NCI-H128 (cell line): ENCODE measurements around the gene PRPF19.

Experiments used
- DNase-seq: peaks from one replicate; lab custom pipeline; 2025; ENCODE audit not compliant: unreplicated experiment; lab: John Stamatoyannopoulos, UW

PRPF19 gene

DNA sequence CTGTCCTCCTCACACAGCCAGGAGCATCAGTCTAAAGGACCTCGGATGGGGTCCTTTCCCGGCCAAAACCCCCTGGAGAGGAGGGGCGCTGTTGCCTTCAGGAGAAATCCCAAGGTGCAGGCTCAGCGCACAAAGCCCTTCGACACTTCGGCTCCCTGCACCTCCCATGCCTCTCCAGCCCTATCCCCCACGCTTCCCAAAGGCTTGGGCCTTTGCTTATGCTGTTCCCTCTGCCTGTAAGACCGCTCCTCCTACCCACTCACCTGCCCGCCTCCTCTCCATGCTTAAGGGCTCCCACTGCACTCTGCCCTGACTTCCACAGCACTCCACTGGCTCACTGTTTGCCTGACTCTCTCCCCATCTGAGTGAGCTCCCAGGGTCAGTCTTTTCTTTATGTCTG lies 32.1 kb upstream of the PRPF19 start:
- no peak for DNase-seq

DNA sequence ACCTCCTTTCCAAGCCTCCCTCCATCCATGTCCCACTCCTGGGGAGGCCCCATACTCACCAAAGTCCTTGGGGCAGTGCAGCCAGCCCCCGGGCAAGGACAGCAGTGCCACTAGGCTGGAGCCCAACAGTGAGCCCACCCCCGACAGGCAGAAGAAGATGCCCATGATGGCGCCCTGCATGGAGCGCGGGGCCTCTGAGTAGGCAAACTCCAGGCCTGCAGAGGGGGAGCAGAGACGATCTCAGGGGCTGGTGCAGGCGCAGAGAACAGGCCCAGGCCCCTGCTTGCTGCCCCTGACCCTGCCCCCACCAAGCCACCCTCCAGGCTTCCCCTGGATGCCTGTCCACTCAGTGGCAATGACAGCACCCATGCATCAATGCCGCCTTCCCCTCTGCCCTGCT lies 31.4 kb upstream of the PRPF19 start:
- DNase-seq, result no peak

DNA sequence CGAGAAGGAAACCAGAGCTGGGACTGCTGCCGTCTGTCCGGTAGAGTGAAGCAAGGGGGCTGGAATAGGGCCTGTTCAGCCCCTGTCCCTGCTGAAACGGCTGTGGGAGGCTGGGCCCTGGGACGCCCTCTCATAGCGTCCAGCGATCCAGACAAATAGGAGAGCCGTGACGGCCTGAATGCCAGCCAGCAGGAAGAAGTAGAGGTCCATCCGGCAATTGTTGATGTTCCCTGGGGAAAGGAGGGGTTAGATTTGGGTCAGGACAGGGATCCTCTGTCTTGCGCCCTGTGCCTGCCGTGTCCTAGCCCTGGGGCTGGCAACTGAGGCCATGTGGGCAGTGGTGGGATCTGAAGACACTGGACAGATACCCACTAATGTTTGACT lies 30.8 kb upstream of the PRPF19 start:
- DNase-seq, result no peak

DNA sequence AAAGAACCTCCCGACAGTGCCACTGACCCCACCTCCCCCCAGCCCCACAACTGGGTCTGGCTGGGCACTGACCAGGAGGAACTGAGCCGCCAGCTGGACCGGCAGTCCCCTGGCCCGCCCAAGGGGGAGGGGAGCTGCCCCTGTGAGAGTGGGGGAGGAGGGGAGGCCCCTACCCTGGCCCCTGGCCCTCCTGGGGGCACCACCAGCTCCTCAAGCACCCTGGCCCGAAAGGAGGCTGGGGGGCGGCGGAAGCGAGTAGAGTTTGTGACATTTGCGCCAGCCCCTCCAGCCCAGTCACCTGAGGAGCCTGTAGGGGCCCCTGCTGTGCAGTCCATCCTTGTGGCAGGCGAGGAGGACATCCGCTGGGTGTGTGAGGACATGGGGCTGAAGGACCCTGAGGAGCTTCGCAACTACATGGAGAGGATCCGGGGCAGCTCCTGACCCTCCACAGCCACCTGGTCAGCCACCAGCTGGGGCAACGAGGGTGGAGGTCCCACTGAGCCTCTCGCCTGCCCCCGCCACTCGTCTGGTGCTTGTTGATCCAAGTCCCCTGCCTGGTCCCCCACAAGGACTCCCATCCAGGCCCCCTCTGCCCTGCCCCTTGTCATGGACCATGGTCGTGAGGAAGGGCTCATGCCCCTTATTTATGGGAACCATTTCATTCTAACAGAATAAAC lies 30.2 kb upstream of the PRPF19 start:
- no peak for DNase-seq

DNA sequence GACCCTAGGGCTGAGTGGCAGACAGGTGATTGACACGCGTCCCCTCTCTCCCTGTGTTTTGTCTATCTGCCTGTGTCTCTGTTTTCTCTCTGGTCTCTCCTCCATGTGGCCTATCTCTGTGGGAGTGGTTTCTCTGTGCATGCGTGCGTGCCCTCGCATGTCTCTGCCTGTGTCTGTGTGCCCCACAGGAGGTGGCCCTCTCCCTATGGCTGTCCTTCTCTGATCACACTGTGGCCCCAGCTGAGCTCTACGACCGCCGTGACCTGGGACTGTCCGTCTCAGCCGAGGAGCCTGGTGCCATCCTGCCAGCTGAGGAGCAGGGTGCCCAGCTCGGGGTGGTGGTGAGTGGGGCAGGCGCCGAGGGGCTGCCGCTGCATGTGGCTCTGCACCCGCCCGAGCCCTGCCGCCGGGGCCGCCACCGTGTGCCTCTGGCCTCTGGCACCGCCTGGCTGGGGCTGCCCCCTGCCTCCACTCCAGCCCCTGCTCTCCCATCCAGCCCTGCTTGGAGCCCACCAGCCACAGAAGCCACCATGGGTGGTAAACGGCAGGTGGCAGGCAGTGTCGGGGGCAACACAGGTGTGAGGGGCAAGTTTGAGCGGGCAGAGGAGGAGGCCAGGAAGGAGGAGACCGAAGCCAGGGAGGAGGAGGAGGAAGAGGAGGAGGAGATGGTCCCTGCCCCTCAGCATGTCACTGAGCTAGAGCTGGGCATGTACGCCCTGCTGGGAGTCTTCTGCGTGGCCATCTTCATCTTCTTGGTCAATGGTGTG lies 29.5 kb upstream of the PRPF19 start:
- no peak for DNase-seq

DNA sequence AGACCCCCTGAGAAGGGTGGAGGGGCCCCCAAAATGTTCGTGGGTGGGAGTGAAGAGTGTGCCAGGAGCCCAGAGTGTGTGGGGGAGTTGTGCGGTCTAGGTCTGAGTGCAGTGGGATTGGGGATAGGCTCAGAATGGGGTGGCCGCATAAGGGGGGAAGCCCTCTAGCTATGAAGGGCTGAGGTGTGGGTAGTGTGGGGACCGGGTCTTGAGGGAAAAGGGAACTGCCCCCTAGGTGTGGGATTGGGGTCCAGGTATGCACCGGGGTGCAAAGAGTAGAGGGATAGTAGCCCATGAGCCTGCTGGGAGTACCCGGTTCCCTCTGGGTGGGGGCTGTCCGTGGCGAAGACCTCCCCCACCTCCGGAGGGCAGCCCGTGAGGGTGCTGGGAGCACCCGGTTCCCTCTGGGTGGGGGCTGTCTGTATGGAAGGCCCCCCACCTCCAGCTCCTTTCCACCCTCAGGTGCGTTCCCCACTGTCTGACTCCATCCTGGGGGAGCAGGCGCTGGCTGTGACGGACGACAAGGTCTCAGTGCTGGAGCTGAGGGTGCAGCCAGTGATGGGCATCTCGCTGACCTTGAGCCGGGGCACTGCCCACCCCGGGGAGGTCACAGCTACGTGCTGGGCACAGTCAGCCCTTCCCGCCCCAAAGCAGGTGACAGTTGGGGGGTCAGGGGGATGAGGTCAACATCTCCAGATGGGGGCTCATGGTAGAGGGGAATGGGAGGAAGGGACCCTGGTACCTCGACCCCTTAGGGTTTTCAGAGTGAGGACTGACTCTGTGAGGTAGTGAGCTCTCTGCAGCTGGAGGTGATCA lies 28.6 kb upstream of the PRPF19 start:
- no peak for DNase-seq

DNA sequence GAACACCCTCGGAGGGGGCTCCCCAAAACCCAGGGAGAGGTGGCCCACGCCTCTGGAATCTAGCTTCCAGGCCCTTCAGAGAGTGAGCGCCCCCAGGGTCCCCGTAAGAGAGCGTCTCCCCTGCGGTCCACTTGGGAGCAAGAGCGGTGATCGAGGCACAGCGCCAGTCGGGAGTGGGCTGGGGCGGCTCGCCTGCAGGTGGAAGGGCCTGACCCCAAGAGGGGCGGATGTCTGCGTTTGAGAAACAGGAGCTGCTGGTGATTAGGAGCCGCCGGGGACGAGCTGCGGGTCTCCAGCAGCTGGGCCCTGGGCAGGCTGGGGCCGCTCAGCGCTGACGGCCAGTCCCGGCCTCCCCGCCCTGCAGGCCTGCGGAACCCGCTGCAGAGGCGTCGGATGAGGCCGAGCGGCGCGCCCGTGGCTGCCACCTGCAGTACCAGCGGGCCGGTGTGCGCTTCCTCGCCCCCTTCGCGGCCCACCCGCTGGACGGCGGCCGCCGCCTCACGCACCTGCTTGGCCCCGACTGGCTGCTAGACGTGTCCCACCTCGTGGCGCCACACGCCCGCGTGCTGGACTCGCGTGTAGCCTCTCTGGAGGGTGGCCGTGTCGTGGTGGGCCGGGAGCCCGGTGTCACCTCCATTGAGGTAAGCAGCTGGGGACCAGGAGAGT lies 27.9 kb upstream of the PRPF19 start:
- DNase-seq, result no peak

DNA sequence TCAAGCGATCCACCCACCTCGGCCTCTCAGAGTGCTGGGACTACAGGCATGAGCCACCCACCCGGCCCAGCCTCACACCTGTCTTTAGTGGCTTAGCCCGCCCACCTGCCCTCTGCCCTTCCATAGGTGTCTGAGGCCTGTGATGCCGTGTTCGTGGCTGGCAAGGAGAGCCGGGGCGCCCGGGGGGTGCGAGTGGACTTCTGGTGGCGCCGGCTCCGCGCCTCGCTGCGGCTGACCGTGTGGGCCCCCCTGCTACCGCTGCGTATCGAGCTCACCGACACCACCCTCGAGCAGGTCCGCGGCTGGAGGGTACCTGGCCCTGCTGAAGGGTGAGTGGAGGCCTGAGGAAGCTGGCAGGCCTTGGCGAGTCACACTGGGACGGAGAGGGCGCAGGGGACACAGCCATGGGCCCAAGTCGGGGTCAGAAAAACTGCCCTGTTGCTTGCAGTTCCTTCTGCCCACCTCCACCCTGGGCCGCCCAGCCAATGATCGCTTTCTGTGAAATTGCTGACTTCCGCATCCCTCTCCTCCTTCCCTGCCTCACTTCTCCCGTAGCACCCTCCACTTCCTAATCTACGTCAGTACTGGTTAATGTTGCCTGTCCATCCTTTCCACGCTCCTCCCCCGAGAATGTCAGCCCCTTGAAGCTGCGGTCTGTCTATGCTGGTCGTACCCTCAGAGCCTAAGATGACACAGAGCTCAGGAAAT lies 27.2 kb upstream of the PRPF19 start:
- no peak for DNase-seq

DNA sequence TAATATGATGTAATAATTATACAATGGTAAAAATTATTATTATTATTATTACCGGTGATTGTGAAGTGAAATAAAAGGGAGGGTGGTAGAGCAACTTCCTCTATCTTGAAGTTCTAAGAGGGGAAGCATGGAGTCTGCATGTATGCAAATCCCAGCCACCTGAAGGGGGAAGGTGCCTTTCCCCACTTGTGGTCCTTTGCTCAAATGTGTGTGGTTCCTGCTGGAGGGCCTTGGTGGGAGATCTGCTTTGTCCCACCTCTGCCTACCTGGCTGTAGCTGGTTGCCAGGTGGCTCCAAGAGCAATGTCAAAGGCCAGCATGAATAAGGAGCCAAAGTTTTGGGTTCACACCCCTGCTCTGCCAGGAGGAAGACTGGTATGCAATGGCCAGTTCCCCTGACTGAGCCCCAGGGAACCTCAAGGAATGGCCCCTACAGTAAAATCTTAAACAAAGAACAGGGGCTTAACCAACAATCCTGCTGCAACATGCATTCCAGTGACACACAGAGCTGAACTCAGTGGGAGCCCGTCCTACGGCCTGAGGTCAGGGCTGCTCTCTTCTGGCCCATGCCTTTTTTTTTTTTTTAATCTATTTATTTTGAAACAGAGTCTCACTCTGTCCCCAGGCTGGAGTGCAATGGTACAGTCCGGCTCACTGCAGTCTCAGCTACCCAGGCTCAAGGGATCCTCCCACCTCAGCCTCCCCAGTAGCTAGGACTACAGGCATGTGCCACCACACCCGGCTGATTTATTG lies 26.4 kb upstream of the PRPF19 start:
- no peak for DNase-seq

DNA sequence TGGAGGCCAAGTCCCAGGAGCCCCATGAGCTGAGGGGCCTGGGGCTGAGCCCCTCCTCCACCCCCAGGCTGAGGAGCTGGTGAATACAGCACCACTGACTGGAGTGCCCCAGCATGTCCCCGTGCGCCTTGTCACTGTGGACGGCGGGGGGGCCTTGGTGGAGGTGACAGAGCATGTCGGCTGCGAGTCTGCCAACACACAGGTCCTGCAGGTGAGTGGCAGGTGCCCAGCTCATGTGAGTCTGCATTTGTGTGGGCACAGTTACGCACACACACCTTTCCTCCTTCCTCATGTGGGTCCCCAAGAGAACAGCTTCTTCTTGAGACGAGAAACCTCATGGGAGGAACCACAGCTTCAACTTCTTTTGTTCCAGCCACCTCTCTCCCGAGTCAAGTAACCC lies 25.5 kb upstream of the PRPF19 start:
- DNase-seq, result no peak

DNA sequence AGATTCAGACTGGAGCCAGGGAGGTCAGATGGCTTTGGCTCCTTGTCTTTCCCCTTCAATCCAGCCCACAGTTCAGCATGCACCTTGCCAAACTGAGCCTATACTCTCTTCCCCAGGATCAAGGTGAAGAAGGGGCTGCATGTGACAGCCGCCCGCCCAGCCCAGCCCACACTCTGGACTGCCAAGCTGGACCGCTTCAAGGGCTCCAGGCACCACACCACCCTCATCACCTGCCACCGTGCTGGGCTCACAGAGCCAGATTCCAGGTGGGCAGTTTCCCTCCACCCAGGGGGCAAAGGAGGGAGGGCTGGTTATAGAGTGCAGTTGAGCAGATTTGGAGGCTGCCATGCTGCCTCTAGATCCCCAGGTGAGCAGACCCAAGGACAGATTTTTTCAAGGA lies 24.0 kb upstream of the PRPF19 start:
- no peak for DNase-seq

DNA sequence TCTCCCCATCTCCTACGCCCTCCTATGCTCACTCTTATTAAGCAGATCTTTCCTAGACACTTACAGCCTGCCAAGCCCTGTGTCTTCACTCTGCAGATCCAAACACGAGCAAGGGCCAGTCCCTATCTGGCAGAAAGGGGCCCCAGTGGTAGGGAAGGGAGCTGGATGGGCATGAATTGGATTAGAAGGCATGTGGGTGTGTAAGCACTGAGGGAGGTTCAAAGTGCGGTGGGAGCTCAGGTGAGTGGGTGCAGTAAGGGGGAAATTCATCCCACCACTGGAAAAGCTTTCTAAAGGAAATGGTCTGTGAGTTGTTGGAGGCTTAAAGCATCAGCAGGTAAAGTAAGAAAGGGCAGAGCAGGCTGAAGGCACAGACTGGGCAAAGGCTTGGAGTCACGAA lies 23.4 kb upstream of the PRPF19 start:
- DNase-seq, result no peak

DNA sequence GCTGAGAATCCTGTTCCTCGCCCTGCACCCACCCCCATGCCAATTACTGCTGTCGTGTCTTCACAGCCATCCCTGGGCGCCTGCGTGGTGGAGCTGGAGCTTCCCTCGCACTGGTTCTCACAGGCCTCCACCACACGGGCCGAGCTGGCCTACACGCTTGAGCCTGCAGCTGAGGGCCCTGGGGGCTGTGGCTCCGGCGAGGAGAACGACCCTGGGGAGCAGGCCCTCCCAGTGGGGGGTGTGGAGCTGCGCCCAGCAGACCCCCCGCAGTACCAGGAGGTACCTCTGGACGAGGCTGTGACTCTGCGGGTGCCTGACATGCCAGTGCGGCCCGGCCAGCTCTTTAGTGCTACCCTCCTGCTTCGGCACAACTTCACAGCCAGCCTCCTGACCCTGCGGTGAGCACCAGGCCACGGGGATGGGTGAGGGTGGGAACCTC lies 22.2 kb upstream of the PRPF19 start:
- DNase-seq, result no peak

DNA sequence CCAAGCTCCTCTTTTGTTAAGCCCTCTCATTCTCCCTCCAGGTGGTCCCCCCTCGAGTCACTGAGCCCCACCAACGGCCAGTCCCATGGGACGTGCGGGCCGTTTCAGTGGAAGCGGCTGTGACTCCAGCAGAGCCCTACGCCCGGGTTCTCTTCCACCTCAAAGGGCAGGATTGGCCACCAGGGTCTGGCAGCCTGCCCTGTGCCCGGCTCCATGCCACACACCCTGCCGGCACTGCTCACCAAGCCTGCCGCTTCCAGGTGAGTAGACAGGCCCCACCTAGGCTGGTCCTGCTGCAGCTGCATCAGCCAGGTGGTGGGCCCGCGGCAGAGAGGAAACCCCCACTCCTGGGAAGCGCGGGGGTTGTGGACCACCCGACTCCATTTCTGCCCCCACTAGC lies 21.2 kb upstream of the PRPF19 start:
- no peak for DNase-seq

DNA sequence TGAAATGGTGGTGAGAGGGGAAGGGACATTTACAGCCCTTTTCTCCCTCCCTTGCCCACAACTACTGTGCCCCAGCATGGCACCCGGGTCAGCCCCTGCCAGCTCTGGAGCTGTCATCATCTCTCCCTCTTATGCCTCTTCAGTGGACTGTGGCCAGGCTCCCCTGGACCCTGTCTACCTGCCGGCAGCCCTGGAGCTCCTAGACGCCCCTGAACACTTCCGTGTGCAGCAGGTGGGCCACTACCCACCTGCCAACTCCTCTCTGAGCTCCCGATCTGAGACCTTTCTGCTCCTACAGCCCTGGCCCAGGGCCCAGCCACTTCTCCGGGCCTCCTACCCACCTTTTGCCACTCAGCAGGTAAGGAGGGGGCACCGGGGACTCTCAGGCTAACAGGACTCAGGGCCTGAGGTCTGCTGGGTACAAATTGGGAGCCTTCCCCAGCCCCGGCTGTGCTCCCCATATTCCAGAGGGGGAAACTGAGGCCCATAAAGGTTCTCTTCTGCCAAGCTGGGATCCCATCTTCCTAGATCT lies 20.7 kb upstream of the PRPF19 start:
- DNase-seq, result no peak

DNA sequence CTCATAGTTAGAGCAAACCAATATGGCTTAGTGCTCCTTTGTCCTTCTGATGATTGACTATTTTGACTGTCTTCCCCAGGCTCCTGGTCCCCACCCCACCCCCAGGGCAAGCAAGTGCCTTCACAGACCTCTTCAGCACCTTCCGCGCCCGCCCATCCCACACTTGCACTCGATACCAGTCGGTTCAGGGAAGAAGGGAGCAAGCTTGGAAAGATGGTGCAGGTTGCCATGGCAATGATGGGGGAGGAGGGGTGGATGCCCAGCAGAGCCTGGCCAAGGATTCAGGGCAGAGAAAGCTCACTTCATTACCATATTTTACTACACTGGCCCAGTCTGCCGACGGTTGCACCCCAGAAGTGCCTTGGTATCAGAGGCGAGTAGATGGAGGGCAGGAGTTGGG lies 20.1 kb upstream of the PRPF19 start:
- DNase-seq, result no peak

DNA sequence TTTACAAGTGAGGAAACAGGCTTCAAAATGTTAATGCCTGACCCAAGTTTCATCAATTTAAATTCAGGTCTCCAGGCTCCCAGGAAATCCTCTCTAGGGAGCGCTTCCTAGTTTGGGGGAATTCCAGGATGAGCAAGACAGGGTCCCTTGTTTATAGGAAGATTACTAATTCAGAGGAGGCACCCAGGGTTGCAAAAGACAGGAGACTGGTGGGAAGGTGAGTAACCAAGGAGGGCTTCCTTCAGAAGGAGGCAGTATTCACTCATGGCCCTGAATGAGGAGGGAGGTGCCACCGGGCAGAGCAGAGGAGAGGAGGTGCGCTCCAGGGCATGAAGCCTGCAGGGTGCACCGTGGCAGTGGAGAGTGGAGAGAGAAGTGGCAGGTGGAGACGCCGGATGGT lies 19.5 kb upstream of the PRPF19 start:
- no peak for DNase-seq

DNA sequence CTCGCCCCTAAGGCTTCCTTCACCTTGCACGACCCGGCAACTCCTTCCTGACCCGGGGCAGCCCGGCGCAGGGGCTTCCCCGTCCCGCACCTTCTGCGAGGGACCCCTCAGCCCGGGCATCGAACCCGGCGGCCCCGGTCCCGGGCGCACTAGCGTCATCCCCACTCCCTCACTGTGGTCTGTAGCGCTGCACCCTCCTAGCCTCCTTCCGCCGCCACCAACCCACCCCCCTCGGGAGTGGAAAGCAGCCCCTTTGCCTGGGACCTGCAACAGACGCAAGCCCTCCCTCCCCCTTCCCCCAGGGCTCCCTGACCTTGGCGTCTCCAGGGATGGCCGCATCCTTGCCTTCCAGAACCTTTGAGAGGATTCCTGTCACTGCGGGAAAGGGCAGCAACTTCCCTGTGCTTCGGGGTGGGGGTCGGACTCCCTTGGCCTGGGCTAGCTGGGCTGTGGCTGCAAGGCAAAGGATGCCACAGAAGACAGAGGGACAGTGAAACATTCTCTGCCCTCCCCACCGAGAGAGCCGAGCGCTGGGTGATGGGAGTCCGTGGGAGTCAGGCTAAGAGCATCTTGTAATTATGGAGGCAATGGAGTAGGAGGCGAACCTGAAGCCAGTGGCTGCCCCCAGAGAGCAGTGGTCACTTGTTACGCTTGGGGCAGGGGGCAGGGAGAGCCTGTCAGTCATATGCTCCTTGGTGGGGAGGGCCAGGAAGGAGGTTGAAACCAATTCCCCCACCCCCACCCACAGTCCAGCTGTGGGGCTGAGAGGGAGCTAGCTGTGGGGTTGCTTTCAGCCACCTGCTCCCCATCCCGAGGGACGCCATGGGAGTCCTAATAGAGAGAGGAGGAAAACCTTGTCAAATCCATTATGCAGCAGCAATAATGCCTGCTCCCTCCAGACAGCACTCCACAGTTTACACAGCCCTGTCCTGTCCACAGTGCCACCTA lies 18.8 kb upstream of the PRPF19 start:
- DNase-seq, result no peak
